Neural cell (in vitro differentiated cells): ENCODE measurements around the gene TIPARP. TPM values are rescaled to one million over a fixed set of nuclear protein-coding genes. Genes with fewer than 3 reads are reported as not detected.

Experiments used
- H2AFZ ChIP-seq: fragments of 200-600, 300-800 bp; sonication (generic), shearing (Covaris generic); 2 replicates; pipeline ENCODE4 v1.6.0; 2014; ENCODE audit warnings: low read depth, mild to moderate bottlenecking, antibody characterized with exemption, low read length, moderate library complexity
- H3F3A ChIP-seq: fragments of 200-600 bp; shearing (Covaris generic); 2 replicates; pipeline ENCODE4 v1.6.1; 2016; ENCODE audit warnings: mild to moderate bottlenecking, moderate library complexity, mixed read lengths, antibody characterized with exemption, low read length; ENCODE audit not compliant: insufficient read depth, poor library complexity, severe bottlenecking
- H3K27ac ChIP-seq: fragments of 200-600, 300-800 bp; sonication (generic), shearing (Covaris generic); 2 replicates; pipeline ENCODE4 v1.5.1; 2014; ENCODE audit warnings: mild to moderate bottlenecking, low read length, moderate library complexity
- H3K27me3 ChIP-seq: fragments of 300-800, 200-600 bp; sonication (generic), shearing (Covaris generic); 2 replicates; pipeline ENCODE4 v1.6.0; 2014; ENCODE audit warnings: mild to moderate bottlenecking, low read depth, low read length, moderate library complexity; ENCODE audit not compliant: insufficient read depth
- H3K36me3 ChIP-seq: fragments of 300-800, 200-600 bp; sonication (generic), shearing (Covaris generic); 2 replicates; pipeline ENCODE4 v1.5.1; 2014; ENCODE audit warnings: mild to moderate bottlenecking, antibody characterized with exemption, low read length, moderate library complexity; ENCODE audit not compliant: insufficient read depth
- H3K4me2 ChIP-seq: fragments of 300-800, 200-600 bp; sonication (generic), shearing (Covaris generic); 2 replicates; pipeline ENCODE4 v1.6.0; 2014; ENCODE audit warnings: mild to moderate bottlenecking, low read length
- H3K4me3 ChIP-seq: fragments of 300-800, 200-600 bp; sonication (generic), shearing (Covaris generic); 2 replicates; pipeline ENCODE4 v1.5.1; 2014; ENCODE audit warnings: mild to moderate bottlenecking, low read length, moderate library complexity
- H3K79me2 ChIP-seq: fragments of 200-600 bp; shearing (Covaris generic); replicated peaks from 2 replicates; pipeline ENCODE4 v1.6.0; 2014; ENCODE audit warnings: mild to moderate bottlenecking, low read length, moderate library complexity; ENCODE audit not compliant: insufficient read depth
- H3K9ac ChIP-seq: fragments of 300-800, 200-600 bp; sonication (generic), shearing (Covaris generic); 2 replicates; pipeline ENCODE4 v1.6.1; 2016; ENCODE audit warnings: mild to moderate bottlenecking, low read length, mixed read lengths
- H3K9me2 ChIP-seq: fragments of 200-600 bp; shearing (Covaris generic); 2 replicates; pipeline ENCODE4 v1.6.1; 2016; ENCODE audit warnings: mild to moderate bottlenecking, low read length, mixed read lengths; ENCODE audit not compliant: insufficient read depth
- H3K9me3 ChIP-seq: fragments of 200-600, 300-800 bp; sonication (generic), shearing (Covaris generic); 2 replicates; pipeline ENCODE4 v1.6.1; 2016; ENCODE audit warnings: mild to moderate bottlenecking, mixed run types, low read length, moderate library complexity, mixed read lengths
- H4K20me1 ChIP-seq: fragments of 200-600 bp; shearing (Covaris generic); 2 replicates; pipeline ENCODE4 v1.6.1; 2016; ENCODE audit warnings: mild to moderate bottlenecking, mixed run types; ENCODE audit not compliant: insufficient read depth
- EP300 ChIP-seq: fragments of 450-650 bp; conservative IDR thresholded peaks from 2 replicates; pipeline ENCODE4 v1.6.1; 2014; ENCODE audit warnings: antibody characterized with exemption, mild to moderate bottlenecking, moderate library complexity; ENCODE audit not compliant: poor library complexity, severe bottlenecking
- EZH2 ChIP-seq: fragments of 200-600, 300-800 bp; shearing (Covaris generic), sonication (generic); IDR thresholded peaks from 2 replicates; pipeline ENCODE4 v1.6.1; 2014; ENCODE audit warnings: antibody characterized with exemption, low read length, borderline replicate concordance, mild to moderate bottlenecking; ENCODE audit not compliant: insufficient read depth, poor library complexity, severe bottlenecking
- MXI1 ChIP-seq: fragments of 450-650 bp; conservative IDR thresholded peaks from 2 replicates; pipeline ENCODE4 v1.6.1; 2014; ENCODE audit warnings: antibody characterized with exemption, mild to moderate bottlenecking; ENCODE audit not compliant: poor library complexity, severe bottlenecking
- POLR2AphosphoS5 ChIP-seq: IDR thresholded peaks from 2 replicates; pipeline ENCODE4 v1.6.1; 2012
- RAD21 ChIP-seq: fragments of 450-650 bp; conservative IDR thresholded peaks from 2 replicates; pipeline ENCODE4 v1.6.1; 2014; ENCODE audit warnings: antibody characterized with exemption, mild to moderate bottlenecking, moderate library complexity
- SMC3 ChIP-seq: fragments of 450-650 bp; conservative IDR thresholded peaks from 2 replicates; pipeline ENCODE4 v1.6.1; 2014; ENCODE audit warnings: antibody characterized with exemption, mild to moderate bottlenecking, moderate library complexity; ENCODE audit not compliant: poor library complexity
- TAF1 ChIP-seq: IDR thresholded peaks from 2 replicates; pipeline ENCODE4 v1.6.1; 2012; ENCODE audit warnings: low read depth
- polyA plus RNA-seq: library from polyadenylated mRNA; depleted of rRNA; stranded (reverse); fragments of >200 nt; gene quantifications from 2 replicates; pipeline ENCODE4 v1.2.3, GENCODE V29; 2014
- TF ChIP-seq, protein P1 (sequence below): IDR thresholded peaks from 2 replicates; pipeline ENCODE4 v1.6.1; 2012; ENCODE audit warnings: borderline replicate concordance
- TF ChIP-seq, protein P2 (sequence below): fragments of 450-650 bp; IDR thresholded peaks from 2 replicates; pipeline ENCODE4 v1.5.1; 2014; ENCODE audit warnings: antibody characterized with exemption, mild to moderate bottlenecking, moderate library complexity; ENCODE audit not compliant: poor library complexity, severe bottlenecking

TIPARP gene
- polyA plus RNA-seq, 1 donor from 2014 or later = 5.4 TPM

DNA sequence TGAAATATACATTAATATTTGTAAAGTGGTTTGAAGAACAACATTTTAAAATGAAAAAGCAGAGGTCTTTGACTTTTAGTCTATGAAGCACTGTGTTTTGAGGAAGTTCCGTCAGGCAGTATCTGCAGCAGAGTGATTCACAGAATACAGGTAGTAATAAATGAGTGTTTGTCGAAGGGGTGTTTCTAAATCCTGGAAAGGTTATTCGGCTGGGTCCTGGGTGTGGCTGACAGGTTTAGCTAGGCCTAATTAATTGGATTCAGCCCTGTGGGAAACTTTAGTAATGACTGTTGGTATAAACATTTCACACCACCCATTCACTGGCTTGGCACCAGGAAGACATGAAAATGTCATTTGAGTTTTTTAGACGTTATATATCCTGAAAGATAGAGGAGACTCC, 51.3 kb downstream of the TIPARP start:
- Histone ChIP-seq H3K9me3 (no peaks in the 10 kb centered on the region), H3K27me3 (no peaks in the 10 kb centered on the region), H3K27ac (no peak overlapping the region), H2AFZ (no peak overlapping the region), H4K20me1 (no peaks in the 10 kb centered on the region), H3K9ac (no peak overlapping the region), H3K79me2 (no peaks in the 10 kb centered on the region), H3K4me3 (no peak overlapping the region), H3K9me2 (no peaks in the 10 kb centered on the region), H3K36me3 (no peaks in the 10 kb centered on the region), H3F3A (no peaks in the 10 kb centered on the region), H3K4me2 (no peak overlapping the region)
- TF ChIP-seq MXI1 (no peak), TAF1 (no peak), SMC3 (no peak), RAD21 (no peak), EZH2 (no peak), EP300 (no peak), POLR2AphosphoS5 (no peak)
- TF ChIP-seq, protein P1, sequence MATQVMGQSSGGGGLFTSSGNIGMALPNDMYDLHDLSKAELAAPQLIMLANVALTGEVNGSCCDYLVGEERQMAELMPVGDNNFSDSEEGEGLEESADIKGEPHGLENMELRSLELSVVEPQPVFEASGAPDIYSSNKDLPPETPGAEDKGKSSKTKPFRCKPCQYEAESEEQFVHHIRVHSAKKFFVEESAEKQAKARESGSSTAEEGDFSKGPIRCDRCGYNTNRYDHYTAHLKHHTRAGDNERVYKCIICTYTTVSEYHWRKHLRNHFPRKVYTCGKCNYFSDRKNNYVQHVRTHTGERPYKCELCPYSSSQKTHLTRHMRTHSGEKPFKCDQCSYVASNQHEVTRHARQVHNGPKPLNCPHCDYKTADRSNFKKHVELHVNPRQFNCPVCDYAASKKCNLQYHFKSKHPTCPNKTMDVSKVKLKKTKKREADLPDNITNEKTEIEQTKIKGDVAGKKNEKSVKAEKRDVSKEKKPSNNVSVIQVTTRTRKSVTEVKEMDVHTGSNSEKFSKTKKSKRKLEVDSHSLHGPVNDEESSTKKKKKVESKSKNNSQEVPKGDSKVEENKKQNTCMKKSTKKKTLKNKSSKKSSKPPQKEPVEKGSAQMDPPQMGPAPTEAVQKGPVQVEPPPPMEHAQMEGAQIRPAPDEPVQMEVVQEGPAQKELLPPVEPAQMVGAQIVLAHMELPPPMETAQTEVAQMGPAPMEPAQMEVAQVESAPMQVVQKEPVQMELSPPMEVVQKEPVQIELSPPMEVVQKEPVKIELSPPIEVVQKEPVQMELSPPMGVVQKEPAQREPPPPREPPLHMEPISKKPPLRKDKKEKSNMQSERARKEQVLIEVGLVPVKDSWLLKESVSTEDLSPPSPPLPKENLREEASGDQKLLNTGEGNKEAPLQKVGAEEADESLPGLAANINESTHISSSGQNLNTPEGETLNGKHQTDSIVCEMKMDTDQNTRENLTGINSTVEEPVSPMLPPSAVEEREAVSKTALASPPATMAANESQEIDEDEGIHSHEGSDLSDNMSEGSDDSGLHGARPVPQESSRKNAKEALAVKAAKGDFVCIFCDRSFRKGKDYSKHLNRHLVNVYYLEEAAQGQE = no peak
- TF ChIP-seq, protein P2, sequence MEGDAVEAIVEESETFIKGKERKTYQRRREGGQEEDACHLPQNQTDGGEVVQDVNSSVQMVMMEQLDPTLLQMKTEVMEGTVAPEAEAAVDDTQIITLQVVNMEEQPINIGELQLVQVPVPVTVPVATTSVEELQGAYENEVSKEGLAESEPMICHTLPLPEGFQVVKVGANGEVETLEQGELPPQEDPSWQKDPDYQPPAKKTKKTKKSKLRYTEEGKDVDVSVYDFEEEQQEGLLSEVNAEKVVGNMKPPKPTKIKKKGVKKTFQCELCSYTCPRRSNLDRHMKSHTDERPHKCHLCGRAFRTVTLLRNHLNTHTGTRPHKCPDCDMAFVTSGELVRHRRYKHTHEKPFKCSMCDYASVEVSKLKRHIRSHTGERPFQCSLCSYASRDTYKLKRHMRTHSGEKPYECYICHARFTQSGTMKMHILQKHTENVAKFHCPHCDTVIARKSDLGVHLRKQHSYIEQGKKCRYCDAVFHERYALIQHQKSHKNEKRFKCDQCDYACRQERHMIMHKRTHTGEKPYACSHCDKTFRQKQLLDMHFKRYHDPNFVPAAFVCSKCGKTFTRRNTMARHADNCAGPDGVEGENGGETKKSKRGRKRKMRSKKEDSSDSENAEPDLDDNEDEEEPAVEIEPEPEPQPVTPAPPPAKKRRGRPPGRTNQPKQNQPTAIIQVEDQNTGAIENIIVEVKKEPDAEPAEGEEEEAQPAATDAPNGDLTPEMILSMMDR = no peak

- TF ChIP-seq, protein P1 = no peak
- TF ChIP-seq EZH2 (no peak), POLR2AphosphoS5 (no peak), RAD21 (no peak), EP300 (no peak)
- TF ChIP-seq, protein P2 = no peak
- H4K20me1 ChIP-seq = no peaks in the 10 kb centered on the region
- no peaks in the 10 kb centered on the region for H3K9me3 ChIP-seq
- H3K36me3 ChIP-seq = no peaks in the 10 kb centered on the region
- H3K27ac ChIP-seq = no peak overlapping the region
- H3K79me2 ChIP-seq = no peaks in the 10 kb centered on the region
- H3K27me3 ChIP-seq = no peaks in the 10 kb centered on the region
- H3K9me2 ChIP-seq = no peaks in the 10 kb centered on the region
- H3K4me3 ChIP-seq = no peak overlapping the region
- no peak overlapping the region for H3K4me2 ChIP-seq
- no peak overlapping the region for H3K9ac ChIP-seq
- H3F3A ChIP-seq = no peaks in the 10 kb centered on the region
- H2AFZ ChIP-seq = no peak overlapping the region
Observed at GRCh38 chr3:156726456-156726855, 52.1 kb downstream of the TIPARP start.
